B cell (primary cell): ENCODE data around the gene ACAD8. TPM values are rescaled to one million over a fixed set of nuclear protein-coding genes. Genes with fewer than 3 reads are reported as not detected.

Experiments used
- ATAC-seq: fragments of 200-7000 bp; cut with Tn5 transposase; one replicate; pipeline ENCODE4 v1.10.0; 2021; ENCODE audit warnings: low read depth, mild to moderate bottlenecking, moderate number of reproducible peaks, moderate library complexity
- CTCF ChIA-PET: fragments of 350-600 bp; sonication (Branson Sonifier 250); formaldehyde crosslinking; loops from one replicate; lab custom pipeline; 2021; ENCODE audit warnings: antibody characterized with exemption, inconsistent platforms; lab: Charles Lee
- POLR2A ChIA-PET: fragments of 350-600 bp; sonication (Branson Sonifier 250); formaldehyde crosslinking; loops from one replicate; lab custom pipeline; 2021; ENCODE audit warnings: antibody characterized with exemption; lab: Charles Lee
- DNase-seq: peaks from one replicate; pipeline ENCODE4 v3.0.0; 2013
- H2AFZ ChIP-seq: 2 replicates; pipeline ENCODE4 v1.6.1; 2012; ENCODE audit warnings: mild to moderate bottlenecking, low read depth, low read length; ENCODE audit not compliant: insufficient read depth, poor library complexity, severe bottlenecking
- H3K27ac ChIP-seq, 2 donors: 1 replicate in 1 of 2; 2 replicates in 1 of 2; pipeline ENCODE4 v1.5.1; 2012 to 2013; ENCODE audit warnings: low read length in 2 of 2, mild to moderate bottlenecking in 2 of 2, moderate library complexity in 1 of 2
- H3K27me3 ChIP-seq, 4 experiments: fragments of 200-600 bp in 1 of 4; sonication (generic) in 1 of 4; replicated peaks in 1 of 4; 1 replicate in 2 of 4; 2 replicates in 2 of 4; pipeline versions ENCODE4 v1.6.1 to v1.7.0; 2013 to 2016; ENCODE audit warnings: low read length in 3 of 4, mild to moderate bottlenecking in 2 of 4, mixed read lengths in 1 of 4, moderate library complexity in 1 of 4; ENCODE audit not compliant: insufficient read depth in 4 of 4, control insufficient read depth in 3 of 4; ENCODE audit errors: control extremely low read depth in 1 of 4
- H3K36me3 ChIP-seq, 2 experiments: replicated peaks in 1 of 2; 1 replicate in 1 of 2; 2 replicates in 1 of 2; pipeline versions ENCODE4 v1.6.1 to v1.7.1; 2013; ENCODE audit warnings: low read length in 1 of 2; ENCODE audit not compliant: insufficient read depth in 2 of 2, control insufficient read depth in 1 of 2; ENCODE audit errors: control extremely low read depth in 1 of 2, extremely low read depth in 1 of 2
- H3K4me1 ChIP-seq, 2 donors: fragments of 200-600 bp in 1 of 2; sonication (generic) in 1 of 2; 1 replicate in 1 of 2; 2 replicates in 1 of 2; pipeline versions ENCODE4 v1.5.1 to v1.6.1; 2013 to 2017; ENCODE audit warnings: low read length in 2 of 2; ENCODE audit not compliant: control insufficient read depth in 2 of 2, insufficient read depth in 2 of 2
- H3K4me2 ChIP-seq: replicated peaks from 2 replicates; pipeline ENCODE3; 2012; ENCODE audit warnings: mild to moderate bottlenecking, low read depth, low read length; ENCODE audit not compliant: poor library complexity, severe bottlenecking
- H3K4me3 ChIP-seq, 5 experiments: fragments of 200-600 bp in 1 of 5; sonication (generic) in 1 of 5; 1 replicate in 3 of 5; 2 replicates in 2 of 5; pipeline versions ENCODE4 v1.5.1 to v1.7.0; 2011 to 2016; ENCODE audit warnings: low read length in 4 of 5, mild to moderate bottlenecking in 4 of 5, low read depth in 2 of 5, control low read depth in 1 of 5, moderate library complexity in 1 of 5; ENCODE audit not compliant: insufficient read depth in 1 of 5; ENCODE audit errors: control extremely low read depth in 1 of 5, extremely low read depth in 1 of 5
- H3K79me2 ChIP-seq: fragments of 200-600 bp; sonication (generic); one replicate; pipeline ENCODE4 v1.6.0; 2016; ENCODE audit warnings: low read length; ENCODE audit not compliant: control insufficient read depth, insufficient read depth
- H3K9ac ChIP-seq: fragments of 200-600 bp; sonication (generic); 2 replicates; pipeline ENCODE4 v1.6.1; 2017; ENCODE audit warnings: mild to moderate bottlenecking, low read length, moderate library complexity
- H3K9me3 ChIP-seq, 3 donors: one replicate each; pipeline versions ENCODE4 v1.6.1 to v1.7.1; 2013; ENCODE audit warnings: low read length in 2 of 3; ENCODE audit not compliant: control insufficient read depth in 2 of 3, insufficient read depth in 1 of 3; ENCODE audit errors: control extremely low read depth in 1 of 3
- H4K20me1 ChIP-seq: 2 replicates; pipeline ENCODE4 v1.6.0; 2012; ENCODE audit warnings: mild to moderate bottlenecking, low read length; ENCODE audit not compliant: insufficient read depth, control insufficient read depth, poor library complexity, severe bottlenecking
- H3K27ac Mint-ChIP-seq: one replicate; pipeline ENCODE4 v1.8.0; 2021; ENCODE audit warnings: mixed read lengths
- H3K27me3 Mint-ChIP-seq: one replicate; pipeline ENCODE4 v1.8.0; 2021; ENCODE audit warnings: mixed read lengths
- H3K4me1 Mint-ChIP-seq: one replicate; pipeline ENCODE4 v1.8.0; 2021; ENCODE audit warnings: mixed read lengths
- H3K4me3 Mint-ChIP-seq: one replicate; pipeline ENCODE4 v1.8.0; 2021; ENCODE audit warnings: mixed read lengths
- H3K9me3 Mint-ChIP-seq: one replicate; pipeline ENCODE4 v1.8.0; 2022; ENCODE audit warnings: mixed read lengths; ENCODE audit not compliant: insufficient read depth
- EZH2 ChIP-seq: IDR thresholded peaks from 2 replicates; pipeline ENCODE4 v1.6.1; 2012; ENCODE audit warnings: borderline replicate concordance, low read depth, mild to moderate bottlenecking, moderate library complexity, low read length; ENCODE audit not compliant: insufficient read depth, poor library complexity, severe bottlenecking
- WGBS: methylation state at CpG from one replicate; pipeline ENCODE4 v1.1.5; 2013; ENCODE audit warnings: missing lambda C conversion rate; ENCODE audit not compliant: insufficient coverage; 5-methylcytosine and 5-hydroxymethylcytosine counted together
- intact Hi-C: fragments of 100-400 bp; cut with micrococcal nuclease; formaldehyde crosslinking; loops from one replicate; pipeline ENCODE4 v1.10.0; 2022
- polyA plus RNA-seq: library from polyadenylated mRNA; depleted of rRNA; stranded (reverse); fragments of >200 nt; gene quantifications from 2 replicates; pipeline ENCODE4 v1.2.3, GENCODE V29; 2012
- total RNA-seq, 2 donors: library from RNA; stranded (reverse); fragments of 120-200 nt in 1 of 2; gene quantifications; 1 replicate in 1 of 2; 2 replicates in 1 of 2; pipeline versions ENCODE4 v1.2.3 to v1.2.4, GENCODE V29; 2013 to 2022
- TF ChIP-seq, protein P1 (sequence below): fragments of 200-600 bp; IDR thresholded peaks from one replicate; pipeline ENCODE4 v1.8.0; 2022; ENCODE audit warnings: antibody characterized with exemption, mild to moderate bottlenecking

The ACAD8 gene
- total and polyA plus RNA-seq, 2 donors (not counting 1 experiment from before 2014, with no cell fraction given) = 26.5 to 33.6 TPM

- H3K9me3 Mint-ChIP-seq = no peaks in the 10 kb centered on the region
- CTCF ChIA-PET = interaction anchor here (0.6 to 1.2 kb wide), 2 partner anchors 16 to 30 kb away, joined by 3 to 5 read pairs; partner anchors contain the start of genes ACAD8 and THYN1
Measured at GRCh38 chr11:134237557-134237922, 15.8 kb upstream of the ACAD8 start.

GRCh38 chr11:134238956-134239355, 14.4 kb upstream of the ACAD8 start:
- H3K4me2 ChIP-seq = no peak overlapping the region
- H4K20me1 ChIP-seq = peaks cover under 1% of the 10 kb centered on the region
- H3K9me3 ChIP-seq = no peaks in the 10 kb centered on the region
- POLR2A ChIA-PET = no interaction called here
- H3K79me2 ChIP-seq = no peaks in the 10 kb centered on the region
- no peak overlapping the region for H2AFZ ChIP-seq
- Mint-ChIP-seq H3K4me3 (no peak overlapping the region), H3K27ac (no peak overlapping the region), H3K9me3 (no peaks in the 10 kb centered on the region), H3K27me3 (no peaks in the 10 kb centered on the region), H3K4me1 (no peaks in the 10 kb centered on the region)
- WGBS = 96% methylated on average over 5 of the region's 5 CpGs
- ATAC-seq (no peak), DNase-seq (no peak)
- H3K4me1 ChIP-seq = no peaks in the 10 kb centered on the region
- CTCF ChIA-PET = interaction anchor here (0.8 to 8.1 kb wide), 3 partner anchors 15 to 44 kb away, joined by 3 to 131 read pairs (median 3); partner anchors contain the start of gene VPS26B
- no peak for TF ChIP-seq EZH2
- TF ChIP-seq, protein P1, sequence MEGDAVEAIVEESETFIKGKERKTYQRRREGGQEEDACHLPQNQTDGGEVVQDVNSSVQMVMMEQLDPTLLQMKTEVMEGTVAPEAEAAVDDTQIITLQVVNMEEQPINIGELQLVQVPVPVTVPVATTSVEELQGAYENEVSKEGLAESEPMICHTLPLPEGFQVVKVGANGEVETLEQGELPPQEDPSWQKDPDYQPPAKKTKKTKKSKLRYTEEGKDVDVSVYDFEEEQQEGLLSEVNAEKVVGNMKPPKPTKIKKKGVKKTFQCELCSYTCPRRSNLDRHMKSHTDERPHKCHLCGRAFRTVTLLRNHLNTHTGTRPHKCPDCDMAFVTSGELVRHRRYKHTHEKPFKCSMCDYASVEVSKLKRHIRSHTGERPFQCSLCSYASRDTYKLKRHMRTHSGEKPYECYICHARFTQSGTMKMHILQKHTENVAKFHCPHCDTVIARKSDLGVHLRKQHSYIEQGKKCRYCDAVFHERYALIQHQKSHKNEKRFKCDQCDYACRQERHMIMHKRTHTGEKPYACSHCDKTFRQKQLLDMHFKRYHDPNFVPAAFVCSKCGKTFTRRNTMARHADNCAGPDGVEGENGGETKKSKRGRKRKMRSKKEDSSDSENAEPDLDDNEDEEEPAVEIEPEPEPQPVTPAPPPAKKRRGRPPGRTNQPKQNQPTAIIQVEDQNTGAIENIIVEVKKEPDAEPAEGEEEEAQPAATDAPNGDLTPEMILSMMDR = no peak
- H3K27me3 ChIP-seq = no peaks in the 10 kb centered on the region
- H3K9ac ChIP-seq = no peak overlapping the region
- no peaks in the 10 kb centered on the region for H3K36me3 ChIP-seq
- H3K4me3 ChIP-seq = no peak overlapping the region
- intact Hi-C loops = no loop called here
- H3K27ac ChIP-seq = no peak overlapping the region

More at GRCh38 chr11:134237557-134237922, 15.8 kb upstream of the ACAD8 start:
- H3K79me2 ChIP-seq = peaks cover 4% of the 10 kb centered on the region
- ATAC-seq (no peak), DNase-seq (no peak)
- TF ChIP-seq, protein P1 = no peak
- TF ChIP-seq EZH2 = no peak
- H3K4me3 Mint-ChIP-seq = no peak overlapping the region
- POLR2A ChIA-PET = no interaction called here
- H3K27ac Mint-ChIP-seq = no peak overlapping the region
- H3K9me3 ChIP-seq = no peaks in the 10 kb centered on the region
- peaks cover 14% of the 10 kb centered on the region for H4K20me1 ChIP-seq
- peaks cover 0 to 3% (median 0%) of the 10 kb centered on the region in 4 experiments for H3K27me3 ChIP-seq
- no peak overlapping the region for H3K9ac ChIP-seq
- intact Hi-C loops = no loop called here
- H3K27ac ChIP-seq = no peak overlapping the region
- no peak overlapping the region for H2AFZ ChIP-seq
- 97% methylated on average over 11 of the region's 11 CpGs for WGBS
- no peak overlapping the region for H3K4me3 ChIP-seq
- H3K4me2 ChIP-seq = no peak overlapping the region
- H3K4me1 Mint-ChIP-seq = peaks cover 1% of the 10 kb centered on the region
- peaks cover under 1 to 2% of the 10 kb centered on the region in 2 donors for H3K4me1 ChIP-seq
- H3K36me3 ChIP-seq = no peaks in the 10 kb centered on the region
- H3K27me3 Mint-ChIP-seq = no peaks in the 10 kb centered on the region
